Middle frontal gyrus (tissue), 1 donor: ENCODE data around the gene SHC1.

ENCODE experiments used
- DNase-seq: peaks from one replicate; pipeline ENCODE4 v3.0.0-alpha.2; 2015; ENCODE audit warnings: low spot score; ENCODE audit errors: extremely low spot score

SHC1 gene

GRCh38 chr1:154974102-154974807, 3.7 kb upstream of the SHC1 start, which contains the start of gene CKS1B:
Gene CKS1B, plus strand, starts transcription at chr1:154974681. Its CDS starts 65 bp downstream, at chr1:154974746.
- DNase-seq = peak; percentile 99

- peak; percentile 69 for DNase-seq
Observed at GRCh38 chr1:154973344-154974101, 3.0 kb upstream of the SHC1 start.

- no peak for DNase-seq
Observed at GRCh38 chr1:154972517-154973343, 2.2 kb upstream of the SHC1 start.

GRCh38 chr1:154972213-154972516, 1.6 kb upstream of the SHC1 start:
- DNase-seq = no peak

- no peak for DNase-seq
Observed at GRCh38 chr1:154971341-154971998, 923 bp upstream of the SHC1 start.

GRCh38 chr1:154969860-154970452, 591 bp downstream of the SHC1 start:
- no peak for DNase-seq

- no peak for DNase-seq
Observed at GRCh38 chr1:154969246-154969645, 1.3 kb downstream of the SHC1 start.

- no peak for DNase-seq
Observed at GRCh38 chr1:154968731-154969130, 1.8 kb downstream of the SHC1 start.

- DNase-seq = no peak
Observed at GRCh38 chr1:154967331-154967950, 3.1 kb downstream of the SHC1 start.

- no peak for DNase-seq
Observed at GRCh38 chr1:154966111-154966510, 4.4 kb downstream of the SHC1 start.

GRCh38 chr1:154964359-154964758, 6.2 kb downstream of the SHC1 start:
- DNase-seq = no peak

- DNase-seq = no peak
Observed at GRCh38 chr1:154963643-154964042, 6.9 kb downstream of the SHC1 start.

GRCh38 chr1:154962795-154963330, 7.7 kb downstream of the SHC1 start:
- no peak for DNase-seq

- no peak for DNase-seq
Observed at GRCh38 chr1:154962156-154962749, 8.3 kb downstream of the SHC1 start.

- peak; percentile 39 for DNase-seq
Observed at GRCh38 chr1:154961207-154962155, 9.1 kb downstream of the SHC1 start, which contains the start of gene PYGO2. Gene PYGO2, minus strand, starts transcription at chr1:154961782. Its CDS starts 206 bp downstream, at chr1:154961576.

- no peak for DNase-seq
Observed at GRCh38 chr1:154960446-154961136, 10.0 kb downstream of the SHC1 start.

GRCh38 chr1:154959426-154959780, 11.1 kb downstream of the SHC1 start:
- DNase-seq = no peak
